ENCODE data around the gene CMC2.

Gene CMC2

DNA sequence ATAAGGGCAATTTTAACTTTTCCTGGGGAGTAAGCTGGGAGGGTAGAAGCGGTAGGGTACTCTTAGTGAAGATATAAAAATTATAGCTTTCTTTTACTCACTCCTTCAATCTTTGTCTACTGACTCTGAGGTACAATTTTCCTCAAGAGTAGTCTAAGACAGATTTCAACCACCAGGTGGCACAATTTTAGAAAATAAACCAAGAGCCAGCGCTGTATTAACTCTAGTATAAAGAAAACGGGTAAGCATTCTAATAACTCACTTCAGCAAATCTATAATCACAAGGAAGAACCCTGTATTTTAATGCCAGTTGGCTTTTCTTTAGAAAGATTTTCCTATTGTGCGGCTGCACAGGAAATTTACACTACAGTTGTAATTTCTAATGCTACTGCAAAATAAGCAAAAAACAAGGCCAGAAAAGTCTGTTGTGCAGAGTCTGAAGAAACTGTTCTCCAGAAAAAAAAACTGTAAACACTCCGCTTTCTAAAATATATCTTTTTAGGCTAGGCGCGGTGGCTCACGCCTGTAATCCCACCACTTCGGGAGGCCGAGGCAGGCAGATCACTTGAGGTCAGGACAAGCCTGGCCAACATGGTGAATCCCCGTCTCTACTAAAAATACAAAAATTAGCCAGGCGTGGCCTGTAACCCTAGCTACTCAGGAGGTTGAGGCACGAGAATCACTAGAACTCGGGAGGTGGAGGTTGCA is 1.9 kb downstream of the CMC2 start:
- H3K4me3 ChIP-seq (ENCODE audit: low read depth, low read length), result peak overlapping the region; percentile 13
- TF ChIP-seq, protein P1, sequence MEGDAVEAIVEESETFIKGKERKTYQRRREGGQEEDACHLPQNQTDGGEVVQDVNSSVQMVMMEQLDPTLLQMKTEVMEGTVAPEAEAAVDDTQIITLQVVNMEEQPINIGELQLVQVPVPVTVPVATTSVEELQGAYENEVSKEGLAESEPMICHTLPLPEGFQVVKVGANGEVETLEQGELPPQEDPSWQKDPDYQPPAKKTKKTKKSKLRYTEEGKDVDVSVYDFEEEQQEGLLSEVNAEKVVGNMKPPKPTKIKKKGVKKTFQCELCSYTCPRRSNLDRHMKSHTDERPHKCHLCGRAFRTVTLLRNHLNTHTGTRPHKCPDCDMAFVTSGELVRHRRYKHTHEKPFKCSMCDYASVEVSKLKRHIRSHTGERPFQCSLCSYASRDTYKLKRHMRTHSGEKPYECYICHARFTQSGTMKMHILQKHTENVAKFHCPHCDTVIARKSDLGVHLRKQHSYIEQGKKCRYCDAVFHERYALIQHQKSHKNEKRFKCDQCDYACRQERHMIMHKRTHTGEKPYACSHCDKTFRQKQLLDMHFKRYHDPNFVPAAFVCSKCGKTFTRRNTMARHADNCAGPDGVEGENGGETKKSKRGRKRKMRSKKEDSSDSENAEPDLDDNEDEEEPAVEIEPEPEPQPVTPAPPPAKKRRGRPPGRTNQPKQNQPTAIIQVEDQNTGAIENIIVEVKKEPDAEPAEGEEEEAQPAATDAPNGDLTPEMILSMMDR (IDR thresholded peaks at IDR 0.05), result peak; percentile 71

DNA sequence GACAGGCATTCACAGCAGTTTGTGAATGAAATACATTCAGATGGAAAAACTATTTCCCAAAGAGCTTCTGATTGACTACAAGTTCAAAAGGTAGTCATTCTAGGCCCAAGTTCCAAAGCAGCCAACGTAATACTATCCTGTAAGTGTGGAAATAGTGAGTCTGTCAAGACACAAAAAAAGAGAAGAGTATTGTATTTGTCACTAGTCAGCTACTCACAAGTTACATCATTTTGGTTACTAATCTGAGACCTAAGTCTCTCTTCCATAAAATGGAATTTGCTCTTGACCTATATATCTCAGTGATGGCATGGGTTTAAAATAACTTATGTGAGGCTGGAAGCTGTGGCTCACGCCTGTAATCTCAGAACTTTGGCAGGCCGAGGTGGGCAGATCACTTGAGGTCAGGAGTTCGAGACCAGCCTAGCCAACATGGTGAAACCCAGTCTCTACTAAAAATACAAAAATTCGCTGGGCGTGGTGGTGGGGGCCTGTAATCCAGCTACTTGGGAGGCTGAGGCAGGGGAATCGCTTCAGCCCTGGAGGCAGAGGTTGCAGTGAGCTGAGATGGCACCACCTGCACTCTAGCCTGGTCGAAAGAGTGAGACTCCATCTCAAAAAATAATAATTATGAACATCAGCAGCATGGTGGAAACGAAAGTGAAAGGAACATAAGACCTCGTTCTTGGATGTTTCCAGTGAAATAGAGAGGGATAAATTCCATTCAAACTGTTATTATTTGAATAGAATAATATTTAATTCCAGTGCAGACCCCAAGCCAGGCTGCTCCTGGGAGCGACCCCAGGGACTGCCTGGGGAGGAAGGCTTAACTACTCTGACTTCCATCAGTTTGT is 2.9 kb downstream of the CMC2 start:
- H3K4me1 ChIP-seq, result peaks cover 4% of the 10 kb centered on the region
- TF ChIP-seq, protein P1 (IDR thresholded peaks at IDR 0.05), result no peak
- no peaks in the 10 kb centered on the region for H3K27me3 ChIP-seq (ENCODE audit: control insufficient read depth, insufficient read depth, low read length)
- H3K27ac ChIP-seq, result no peak overlapping the region
- H3K36me3 ChIP-seq (ENCODE audit: control insufficient read depth, insufficient read depth, low read length), result no peaks in the 10 kb centered on the region
- no peak overlapping the region for H2AFZ ChIP-seq
- H3K4me2 ChIP-seq (ENCODE audit: low read length), result peak overlapping the region; percentile 34
- H3K79me2 ChIP-seq, result peaks cover 49% of the 10 kb centered on the region
- H3K9me3 ChIP-seq (ENCODE audit: control insufficient read depth, low read length), result no peaks in the 10 kb centered on the region
- no peak overlapping the region for H3K4me3 ChIP-seq (ENCODE audit: low read depth, low read length)
- no peak overlapping the region for H3K9ac ChIP-seq

More for the DNA sequence above, 1.9 kb downstream of the CMC2 start:
- Histone ChIP-seq H3K27ac (no peak overlapping the region), H3K79me2 (peaks cover 41% of the 10 kb centered on the region), H3K4me2 (ENCODE audit: low read length) (peak overlapping the region; percentile 34), H3K4me1 (peaks cover 4% of the 10 kb centered on the region), H3K9ac (no peak overlapping the region), H3K9me3 (ENCODE audit: control insufficient read depth, low read length) (no peaks in the 10 kb centered on the region), H3K27me3 (ENCODE audit: control insufficient read depth, insufficient read depth, low read length) (no peaks in the 10 kb centered on the region), H2AFZ (no peak overlapping the region), H3K36me3 (ENCODE audit: control insufficient read depth, insufficient read depth, low read length) (no peaks in the 10 kb centered on the region)

DNA sequence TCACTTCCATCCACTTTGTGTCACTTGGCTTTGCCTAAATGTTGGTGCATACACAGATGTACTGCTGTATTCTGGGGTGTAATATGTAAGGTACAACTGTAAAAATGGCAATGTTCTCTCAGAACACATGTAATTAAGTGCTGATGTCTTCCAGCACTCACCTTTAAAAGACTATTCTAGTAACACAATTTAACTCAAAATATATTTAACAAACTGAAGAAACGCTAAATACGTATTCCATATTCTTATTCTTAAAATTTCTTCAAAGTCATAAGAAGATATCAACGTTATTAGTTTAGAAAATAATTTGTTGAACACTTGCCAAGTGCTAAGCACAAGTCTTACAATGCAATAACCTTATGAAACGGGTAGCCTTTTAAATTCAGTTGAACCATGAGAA is 3.6 kb downstream of the CMC2 start:
- H3K4me1 ChIP-seq, result peaks cover 4% of the 10 kb centered on the region

DNA sequence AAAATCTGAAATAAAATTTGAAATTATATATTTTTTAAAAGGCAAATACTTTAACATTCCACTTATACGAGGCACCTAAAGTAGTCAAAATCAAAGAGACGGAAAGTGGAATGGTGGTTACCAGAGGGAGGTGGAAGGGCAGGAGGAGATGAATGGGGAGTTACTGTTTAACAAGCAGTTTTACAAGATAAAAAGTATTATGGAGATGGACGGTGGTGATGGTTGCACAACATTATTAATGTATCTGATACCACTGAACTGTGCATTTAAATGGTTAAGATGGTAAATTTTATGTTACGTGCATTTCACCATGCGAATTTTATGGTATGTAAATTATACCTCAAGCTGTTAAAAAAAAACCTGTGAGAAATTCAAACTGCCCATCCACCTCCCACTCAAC is 5.4 kb downstream of the CMC2 start:
- H3K9ac ChIP-seq, result no peak overlapping the region
- TF ChIP-seq, protein P1 (IDR thresholded peaks at IDR 0.05), result no peak

More for the DNA sequence above, 3.6 kb downstream of the CMC2 start:
- H3K27ac ChIP-seq, result no peak overlapping the region
- no peak overlapping the region for H3K4me2 ChIP-seq (ENCODE audit: low read length)
- no peaks in the 10 kb centered on the region for H3K9me3 ChIP-seq (ENCODE audit: control insufficient read depth, low read length)
- H3K9ac ChIP-seq, result no peak overlapping the region
- H3K4me3 ChIP-seq (ENCODE audit: low read depth, low read length), result no peak overlapping the region
- peaks cover 53% of the 10 kb centered on the region for H3K79me2 ChIP-seq
- H2AFZ ChIP-seq, result no peak overlapping the region
- H3K36me3 ChIP-seq (ENCODE audit: control insufficient read depth, insufficient read depth, low read length), result no peaks in the 10 kb centered on the region
- H3K27me3 ChIP-seq (ENCODE audit: control insufficient read depth, insufficient read depth, low read length), result no peaks in the 10 kb centered on the region
- TF ChIP-seq, protein P1 (IDR thresholded peaks at IDR 0.05), result no peak

More for the DNA sequence above, 5.4 kb downstream of the CMC2 start:
- Histone ChIP-seq H3K4me1 (peaks cover 4% of the 10 kb centered on the region), H2AFZ (no peak overlapping the region), H3K79me2 (peaks cover 53% of the 10 kb centered on the region), H3K4me2 (ENCODE audit: low read length) (no peak overlapping the region), H3K36me3 (ENCODE audit: control insufficient read depth, insufficient read depth, low read length) (no peaks in the 10 kb centered on the region), H3K27ac (no peak overlapping the region), H3K4me3 (ENCODE audit: low read depth, low read length) (no peak overlapping the region), H3K9me3 (ENCODE audit: control insufficient read depth, low read length) (no peaks in the 10 kb centered on the region), H3K27me3 (ENCODE audit: control insufficient read depth, insufficient read depth, low read length) (no peaks in the 10 kb centered on the region)

Measured in parathyroid adenoma (tissue), 2 donors.